Right kidney (tissue), 9 donors: ENCODE data around the gene NCAM1.
"Not testable (repeated sequence)": the region's sequence is repeated elsewhere in the genome, so short reads cannot be mapped to it uniquely, and the experiment has no call there.

Experiments
- DNase-seq: peaks from one replicate; pipeline ENCODE4 v3.0.0-alpha.2; 2016
- long read RNA-seq, 8 donors: transcript quantifications; one replicate each; lab custom pipeline, GENCODE V29; 2026

Gene NCAM1
- long read RNA-seq, donor 1, transcript NCAM1-216 (3 exons, 560 nt): major isoform, 9 of 16 reads
- long read RNA-seq, donor 1, partial matches to known transcripts: 0 of 16 reads
- long read RNA-seq, donor 1, other reads (novel, unspliced or antisense): 6 of 16 reads
- long read RNA-seq, donor 2, transcript NCAM1-216 (3 exons, 560 nt): major isoform, 7 of 20 reads
- long read RNA-seq, donor 2, partial matches to known transcripts: 13 of 20 reads
- long read RNA-seq, donor 2, other reads (novel, unspliced or antisense): 0 of 20 reads
- long read RNA-seq, donor 3, partial matches to known transcripts: 12 of 16 reads
- long read RNA-seq, donor 3, other reads (novel, unspliced or antisense): 0 of 16 reads
- long read RNA-seq, donor 4, transcript NCAM1-216 (3 exons, 560 nt): major isoform, 19 of 38 reads
- long read RNA-seq, donor 4, partial matches to known transcripts: 19 of 38 reads
- long read RNA-seq, donor 4, other reads (novel, unspliced or antisense): 0 of 38 reads
- long read RNA-seq, donor 5, partial matches to known transcripts: 8 of 12 reads
- long read RNA-seq, donor 5, other reads (novel, unspliced or antisense): 0 of 12 reads
- long read RNA-seq, donor 6, transcript NCAM1-216 (3 exons, 560 nt): major isoform, 10 of 22 reads
- long read RNA-seq, donor 6, partial matches to known transcripts: 12 of 22 reads
- long read RNA-seq, donor 6, other reads (novel, unspliced or antisense): 0 of 22 reads
- long read RNA-seq, donor 7, transcript NCAM1-216 (3 exons, 560 nt): major isoform, 19 of 35 reads
- long read RNA-seq, donor 7, partial matches to known transcripts: 15 of 35 reads
- long read RNA-seq, donor 7, other reads (novel, unspliced or antisense): 0 of 35 reads
- long read RNA-seq, donor 8, transcript NCAM1-216 (3 exons, 560 nt): major isoform, 7 of 80 reads
- long read RNA-seq, donor 8, partial matches to known transcripts: 62 of 80 reads
- long read RNA-seq, donor 8, other reads (novel, unspliced or antisense): 10 of 80 reads

GRCh38 chr11:112961146-112961668 is at the start of gene NCAM1:
TSS of gene NCAM1 (plus strand) at chr11:112961420.
- peak; percentile 87 for DNase-seq

- no peak for DNase-seq
Observed at GRCh38 chr11:112922606-112923005, 38.6 kb upstream of the NCAM1 start.

DNA sequence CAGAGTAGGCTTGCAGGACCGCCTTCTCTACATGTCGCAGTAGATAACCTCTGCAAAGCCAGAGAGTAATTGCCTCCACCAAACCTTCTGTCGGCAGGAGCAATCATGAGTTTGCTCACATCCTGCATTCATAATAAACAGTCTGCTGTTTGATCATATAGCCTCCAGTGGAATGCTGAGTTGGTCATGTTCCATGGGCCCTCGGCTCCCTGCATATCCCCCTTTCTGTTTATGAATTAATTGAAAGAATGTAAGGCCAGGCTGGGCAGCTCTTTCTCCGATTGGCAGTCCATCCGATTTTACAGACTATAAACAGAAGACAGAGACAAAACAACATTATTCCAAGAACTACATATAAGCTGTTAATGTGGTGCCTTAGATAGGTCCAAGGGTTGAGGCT is 36.4 kb upstream of the NCAM1 start:
- not testable (repeated sequence) for DNase-seq

DNA sequence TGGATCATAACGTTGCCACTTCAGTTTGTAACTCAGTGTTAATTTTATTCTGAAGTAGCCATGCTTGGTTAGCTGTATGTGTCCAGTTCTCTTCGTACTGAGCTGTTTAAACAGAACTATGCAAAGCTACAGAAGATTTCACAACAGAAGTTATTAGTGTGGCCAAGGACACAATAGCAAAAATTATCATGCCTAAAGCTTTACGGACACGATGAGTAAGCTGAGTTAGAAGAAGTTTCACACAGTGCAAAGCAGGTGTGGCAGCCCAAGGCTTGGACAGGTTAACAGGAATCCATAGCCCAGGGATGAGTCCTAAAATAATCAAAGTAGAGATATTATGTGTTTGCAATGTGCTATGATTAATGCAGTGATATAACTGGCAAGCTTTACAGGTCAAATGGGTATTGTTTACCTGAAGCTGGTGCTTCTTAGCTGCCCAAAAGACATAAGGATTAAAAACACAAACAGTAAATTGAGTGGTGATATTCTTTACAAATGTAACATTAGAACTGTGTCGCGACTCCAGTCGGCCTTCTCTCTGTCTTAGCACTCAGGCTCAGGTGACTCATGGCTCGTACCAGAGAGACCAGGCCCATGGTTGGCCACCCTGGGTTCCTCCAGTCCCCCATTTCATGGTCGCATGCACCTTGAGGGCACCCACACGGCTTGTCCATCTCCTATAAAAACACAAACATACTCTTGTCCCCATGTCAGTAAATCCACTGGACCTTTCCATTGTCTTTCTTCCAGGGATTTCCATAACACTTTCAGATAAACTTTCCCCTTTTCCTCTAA is 35.5 kb upstream of the NCAM1 start:
- no peak for DNase-seq

DNA sequence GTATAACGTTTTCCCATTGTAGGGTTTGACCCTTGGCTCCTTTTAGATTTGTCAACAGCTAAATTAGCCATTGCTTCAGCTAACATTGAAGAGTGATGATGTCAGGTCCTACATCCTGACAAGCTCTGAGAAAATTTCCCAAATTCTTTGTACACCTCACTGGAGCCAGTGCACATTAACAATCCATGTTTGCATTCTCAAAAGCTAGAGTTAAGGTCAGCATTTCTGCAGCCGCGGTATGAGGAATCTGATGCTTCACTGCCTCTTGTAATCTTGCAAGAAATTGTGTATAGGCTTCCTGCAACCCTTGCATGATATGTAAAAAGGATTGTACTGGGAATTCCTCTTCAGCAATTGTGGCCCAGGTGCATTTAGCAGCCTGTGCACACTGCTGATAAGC is 33.1 kb upstream of the NCAM1 start:
- peak; percentile 31 for DNase-seq

GRCh38 chr11:112929432-112929831 is 31.8 kb upstream of the NCAM1 start:
- no peak for DNase-seq

GRCh38 chr11:112931703-112932102 is 29.5 kb upstream of the NCAM1 start:
- DNase-seq: no peak

DNA sequence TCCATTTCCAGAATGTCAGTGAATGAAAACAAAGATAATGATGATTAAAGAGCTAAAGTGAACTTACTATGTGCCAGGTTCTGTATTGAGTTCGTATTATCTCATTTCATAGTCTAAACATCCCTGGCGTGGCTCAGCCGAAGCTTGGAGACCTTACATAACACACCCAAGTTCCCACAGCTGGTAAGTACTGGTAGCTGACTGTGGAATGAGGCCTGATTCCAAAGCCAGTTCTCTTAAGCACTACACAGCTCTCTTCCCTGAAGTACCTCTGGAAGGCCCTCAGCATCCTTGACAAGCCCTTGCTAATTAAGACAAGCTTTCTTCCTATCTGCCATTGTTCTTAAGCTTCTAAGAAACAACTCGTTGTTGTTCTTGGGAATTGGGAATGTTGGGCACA is 28.6 kb upstream of the NCAM1 start:
- no peak for DNase-seq

GRCh38 chr11:112933970-112934369 is 27.2 kb upstream of the NCAM1 start:
- DNase-seq: no peak

DNA sequence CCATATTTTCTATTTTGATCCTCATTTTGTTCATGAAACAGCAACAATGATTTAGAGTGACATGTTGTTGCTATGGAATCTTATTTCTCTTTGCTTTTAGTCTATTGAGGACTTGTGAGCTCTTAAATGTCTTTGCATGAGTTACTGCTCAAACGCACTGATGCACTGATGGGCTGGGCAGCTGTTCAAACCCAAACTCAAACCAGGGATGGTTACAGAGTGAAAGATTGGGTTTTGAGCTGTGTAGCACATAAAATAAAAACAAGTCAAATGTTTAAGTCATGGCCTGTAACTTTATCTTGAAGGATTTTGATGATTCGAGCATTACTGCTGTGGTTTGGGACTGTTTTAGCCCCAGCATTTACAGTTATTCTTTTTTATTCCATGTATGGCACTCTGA is 20.1 kb upstream of the NCAM1 start:
- DNase-seq: no peak

DNA sequence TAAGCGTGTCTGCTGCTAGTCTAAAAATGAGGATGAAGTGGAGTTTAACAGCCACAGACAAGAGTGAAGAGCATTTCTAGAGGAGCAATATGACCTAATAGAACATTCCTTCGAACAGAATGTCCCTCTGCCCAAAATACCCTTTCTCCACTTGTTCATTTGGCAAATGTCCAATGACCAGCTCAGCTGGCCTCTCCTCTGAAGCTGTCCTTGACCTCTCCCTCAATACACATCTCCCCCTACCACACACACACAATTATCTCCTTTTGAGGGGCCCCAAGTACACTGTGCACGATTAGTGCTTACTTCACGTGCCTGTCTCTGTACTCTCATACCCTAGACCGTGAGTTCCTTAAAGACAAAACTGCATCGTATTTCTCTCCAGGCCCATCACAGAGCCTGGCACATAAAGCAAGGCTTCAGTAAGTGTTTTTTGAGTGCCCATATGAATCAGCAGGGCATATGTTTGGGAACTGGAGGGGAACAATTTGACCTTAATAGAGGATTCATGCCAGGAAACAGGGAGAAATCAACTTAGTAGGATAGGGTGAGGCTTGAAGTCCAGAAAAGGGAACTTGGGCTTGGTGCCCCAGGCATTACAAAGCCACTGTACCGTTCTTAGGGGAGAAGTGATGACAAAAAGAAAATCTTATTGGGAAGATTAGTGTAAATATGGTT is 18.1 kb upstream of the NCAM1 start:
- no peak for DNase-seq

- DNase-seq: no peak
Observed at GRCh38 chr11:112946866-112947265, 14.4 kb upstream of the NCAM1 start.

DNA sequence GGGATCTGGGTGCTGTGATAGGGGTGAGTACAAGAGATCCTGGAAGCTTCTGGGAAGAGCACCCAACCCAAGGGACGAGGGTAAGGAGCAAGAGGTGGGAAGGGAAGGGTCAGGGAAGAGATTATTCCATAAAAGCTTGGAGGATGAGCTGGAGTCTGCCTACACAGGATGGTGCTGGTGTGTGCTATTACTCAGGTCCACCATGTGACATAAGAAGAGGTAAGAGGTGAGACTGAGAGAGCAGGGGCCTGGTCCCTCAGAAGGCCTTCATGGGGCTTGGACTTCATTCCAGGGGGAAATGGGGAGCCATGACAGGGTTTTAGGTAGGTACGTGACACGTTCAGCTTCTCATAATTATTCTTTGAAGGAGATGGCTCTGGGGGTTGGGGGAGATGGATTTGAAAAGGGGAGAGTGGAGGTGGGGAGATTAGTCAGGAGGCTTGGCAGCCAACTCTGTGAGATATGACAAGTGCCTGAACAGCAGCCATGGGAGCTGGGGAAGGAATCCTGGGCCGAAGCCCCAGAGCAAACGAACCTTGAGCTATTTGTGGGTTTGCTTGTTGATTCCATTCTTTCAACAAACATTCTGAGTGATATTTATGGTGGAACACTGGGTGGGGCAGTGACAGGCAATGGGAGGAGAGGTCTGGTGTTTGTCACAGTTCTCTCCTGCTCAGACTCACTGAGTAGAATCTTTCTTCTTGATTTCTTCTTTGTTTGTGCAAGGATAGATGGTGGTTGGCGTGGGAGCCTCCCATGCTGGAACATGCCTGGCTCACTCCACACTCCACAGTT is 11.2 kb upstream of the NCAM1 start:
- no peak for DNase-seq

GRCh38 chr11:112958670-112959069 is 2.5 kb upstream of the NCAM1 start:
- DNase-seq: no peak

DNA sequence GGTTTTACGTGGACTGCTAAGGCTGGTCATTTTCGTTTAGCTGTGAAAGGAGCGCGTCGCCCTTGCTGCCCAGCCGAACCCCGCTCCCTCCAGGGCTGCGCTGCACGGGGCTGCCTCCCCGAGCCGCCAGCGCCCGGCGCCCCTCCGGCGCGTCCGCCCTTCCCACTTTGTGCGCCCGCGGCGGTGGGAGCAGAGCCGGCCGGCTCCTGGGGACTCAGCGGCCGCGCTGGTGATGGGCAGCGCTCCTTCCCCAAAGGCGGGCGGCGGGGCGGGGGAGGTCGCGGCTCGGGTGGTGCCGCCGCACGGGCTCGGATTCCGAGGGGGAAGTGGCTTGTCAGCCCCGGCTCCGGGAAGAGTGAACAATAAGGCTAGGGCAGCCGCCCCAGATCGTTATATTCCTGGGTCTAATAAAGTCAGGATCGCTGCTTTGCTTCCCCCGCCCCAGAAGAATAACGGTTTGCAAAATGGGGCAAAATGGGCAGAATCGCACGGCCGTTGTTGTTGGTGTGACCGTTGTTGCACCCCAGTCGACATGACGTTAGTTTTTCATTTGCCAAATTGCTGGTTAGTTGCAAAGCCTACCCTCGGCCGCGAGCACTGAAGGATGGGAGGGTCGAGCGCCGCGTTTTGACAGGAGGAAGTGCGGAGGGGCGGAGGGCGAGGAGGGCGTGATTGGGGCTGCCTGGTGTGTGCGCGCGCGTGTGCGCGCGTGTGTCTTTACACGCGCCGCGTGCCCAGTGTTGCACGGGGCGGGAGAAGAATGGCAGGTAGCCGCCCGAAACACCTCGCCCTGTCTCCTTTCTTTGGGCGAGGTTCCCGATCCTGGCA is 745 bp downstream of the NCAM1 start:
- DNase-seq: peak; percentile 76

DNA sequence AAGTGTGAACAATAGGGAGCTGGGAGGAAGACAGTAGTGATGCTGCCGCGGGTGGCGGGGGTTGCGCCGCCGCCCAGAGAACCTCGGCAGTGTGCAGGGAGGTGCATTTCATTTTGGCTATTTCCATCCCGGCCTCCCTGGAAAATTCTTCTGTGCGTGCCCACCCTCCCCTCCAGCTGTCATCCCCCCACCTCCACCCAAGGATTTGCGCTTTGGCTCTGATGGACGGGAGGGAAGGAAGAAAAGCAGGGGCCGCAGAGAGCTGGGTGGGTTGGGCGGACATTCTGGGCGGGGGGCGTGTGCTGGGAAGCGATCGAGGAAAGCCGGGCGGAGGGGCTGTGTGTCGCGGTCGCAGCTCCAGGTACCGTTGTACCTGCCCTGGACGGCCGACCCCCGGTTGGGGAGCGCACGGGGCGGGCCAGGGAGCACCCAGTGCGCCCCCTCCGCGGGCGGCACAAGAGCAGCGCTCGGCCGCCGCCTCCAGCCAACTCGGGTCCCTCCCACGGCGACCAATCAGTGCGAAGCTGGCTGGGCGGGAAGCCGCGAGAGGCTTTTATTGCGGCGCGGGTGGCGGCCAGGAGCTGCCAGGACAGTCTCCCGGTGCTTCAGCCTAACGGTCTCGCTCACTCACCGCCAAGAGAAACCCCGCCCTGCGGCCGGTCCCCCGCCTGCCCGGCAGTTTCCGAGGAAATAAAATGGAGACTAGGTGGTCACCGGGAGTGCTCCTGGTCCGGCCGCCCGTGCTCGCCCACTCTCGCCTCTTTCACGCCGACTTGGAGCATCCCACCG is 1.6 kb downstream of the NCAM1 start:
- DNase-seq: peak; percentile 85

DNA sequence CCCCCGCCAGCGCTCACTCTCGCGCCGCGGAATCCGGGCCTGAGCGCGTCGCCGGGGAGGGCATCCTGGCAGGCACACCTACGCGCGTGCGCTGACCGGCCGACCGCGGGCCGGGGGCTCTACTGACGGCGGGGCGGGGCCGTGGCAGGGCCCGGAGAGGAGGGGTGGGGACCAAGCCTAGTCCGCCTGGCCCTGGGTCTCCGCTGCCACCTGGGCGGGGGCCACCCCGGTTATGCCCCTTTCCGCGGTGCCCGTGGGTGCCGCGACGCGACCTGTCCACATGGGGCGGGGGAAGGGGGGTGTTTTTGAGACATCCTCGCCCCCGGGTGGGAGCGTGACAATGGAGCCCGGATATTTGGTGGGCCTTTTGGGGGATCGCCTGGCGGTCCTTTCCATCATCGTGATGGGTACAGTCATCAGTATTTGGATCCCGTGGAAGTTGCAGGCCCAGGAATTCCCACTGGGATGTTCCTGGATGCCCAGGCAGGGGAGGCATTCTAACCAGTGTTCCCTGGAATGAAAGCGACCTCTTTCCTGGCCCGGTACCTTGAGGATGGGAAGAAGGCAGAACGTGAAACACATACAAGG is 2.2 kb downstream of the NCAM1 start:
- DNase-seq: peak; percentile 56

GRCh38 chr11:112965656-112966055 is 4.4 kb downstream of the NCAM1 start:
- DNase-seq: no peak
